ENCODE measurements around the gene TSC1.

The TSC1 gene

GRCh38 chr9:132896264-132896663 lies 48.2 kb downstream of the TSC1 start:
- H3K4me1 Mint-ChIP-seq, result no peaks in the 10 kb centered on the region
- no peaks in the 10 kb centered on the region for H3K27me3 Mint-ChIP-seq (ENCODE audit: low read depth, poor library complexity)
- no peak overlapping the region for H3K4me3 Mint-ChIP-seq
- DNase-seq, result no peak
- H3K27ac Mint-ChIP-seq, result peak overlapping the region; percentile 57
- TF ChIP-seq CTCF (IDR thresholded peaks at IDR 0.05), result no peak
- no peaks in the 10 kb centered on the region for H3K9me3 Mint-ChIP-seq
- H3K36me3 Mint-ChIP-seq (ENCODE audit: low read depth), result peaks cover 41% of the 10 kb centered on the region

GRCh38 chr9:132894862-132895835 lies 49.3 kb downstream of the TSC1 start:
- DNase-seq, result no peak
- Mint-ChIP-seq H3K36me3 (ENCODE audit: low read depth) (peaks cover 32% of the 10 kb centered on the region), H3K4me3 (no peak overlapping the region)

GRCh38 chr9:132894346-132894745 lies 50.1 kb downstream of the TSC1 start:
- Mint-ChIP-seq H3K27me3 (ENCODE audit: low read depth, poor library complexity) (no peaks in the 10 kb centered on the region), H3K9me3 (no peaks in the 10 kb centered on the region), H3K4me1 (no peaks in the 10 kb centered on the region), H3K4me3 (no peak overlapping the region), H3K36me3 (ENCODE audit: low read depth) (peaks cover 28% of the 10 kb centered on the region), H3K27ac (no peak overlapping the region)
- no peak for DNase-seq
- no peak for TF ChIP-seq CTCF (IDR thresholded peaks at IDR 0.05)

More at GRCh38 chr9:132894862-132895835, 49.3 kb downstream of the TSC1 start:
- no peak for TF ChIP-seq CTCF (IDR thresholded peaks at IDR 0.05)
- Mint-ChIP-seq H3K4me1 (no peaks in the 10 kb centered on the region), H3K27ac (no peak overlapping the region), H3K27me3 (ENCODE audit: low read depth, poor library complexity) (no peaks in the 10 kb centered on the region), H3K9me3 (no peaks in the 10 kb centered on the region)

- Mint-ChIP-seq H3K27ac (no peak overlapping the region), H3K36me3 (ENCODE audit: low read depth) (peaks cover 20% of the 10 kb centered on the region), H3K27me3 (ENCODE audit: low read depth, poor library complexity) (no peaks in the 10 kb centered on the region), H3K4me1 (no peaks in the 10 kb centered on the region), H3K9me3 (no peaks in the 10 kb centered on the region), H3K4me3 (no peak overlapping the region)
- TF ChIP-seq CTCF (IDR thresholded peaks at IDR 0.05), result no peak
- DNase-seq, result no peak
Measured at GRCh38 chr9:132892400-132892799, 52.0 kb downstream of the TSC1 start.

GRCh38 chr9:132888151-132888550 lies 56.3 kb downstream of the TSC1 start:
- no peak for TF ChIP-seq CTCF (IDR thresholded peaks at IDR 0.05)
- Mint-ChIP-seq H3K4me1 (peaks cover 4% of the 10 kb centered on the region), H3K27ac (no peak overlapping the region), H3K4me3 (no peak overlapping the region), H3K9me3 (no peaks in the 10 kb centered on the region), H3K27me3 (ENCODE audit: low read depth, poor library complexity) (no peaks in the 10 kb centered on the region), H3K36me3 (ENCODE audit: low read depth) (no peaks in the 10 kb centered on the region)
- no peak for DNase-seq

Measured in nephron progenitor cell (in vitro differentiated cells).